Measurements from ENCODE around the gene KCNK16. TPM values are rescaled to one million over a fixed set of nuclear protein-coding genes. Genes with fewer than 3 reads are reported as not detected.

KCNK16 gene
- total RNA-seq, 1 donor = not detected

DNA sequence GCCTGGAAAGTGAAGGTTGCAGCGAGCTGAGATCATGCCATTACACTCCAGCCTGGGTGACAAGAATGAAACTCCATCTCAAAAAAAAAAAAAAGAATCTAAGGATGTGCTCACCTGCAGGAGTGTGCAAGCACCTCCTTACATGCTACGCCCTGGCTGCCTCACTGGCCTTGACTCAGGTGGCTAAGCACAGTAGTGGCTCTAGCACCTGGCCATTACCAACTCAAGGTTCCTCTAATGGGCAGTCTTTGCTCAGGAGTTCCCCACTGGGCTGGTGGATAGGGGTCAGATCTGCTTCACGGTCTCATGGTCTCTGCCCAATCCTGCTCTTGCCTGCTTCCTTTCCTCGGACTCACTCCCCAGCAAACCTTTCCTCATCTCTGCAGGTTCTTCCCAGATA is 48.0 kb downstream of the KCNK16 start:
- H3K4me3 ChIP-seq (ENCODE audit: low read depth, low read length) = no peak overlapping the region
- TF ChIP-seq, protein P1, sequence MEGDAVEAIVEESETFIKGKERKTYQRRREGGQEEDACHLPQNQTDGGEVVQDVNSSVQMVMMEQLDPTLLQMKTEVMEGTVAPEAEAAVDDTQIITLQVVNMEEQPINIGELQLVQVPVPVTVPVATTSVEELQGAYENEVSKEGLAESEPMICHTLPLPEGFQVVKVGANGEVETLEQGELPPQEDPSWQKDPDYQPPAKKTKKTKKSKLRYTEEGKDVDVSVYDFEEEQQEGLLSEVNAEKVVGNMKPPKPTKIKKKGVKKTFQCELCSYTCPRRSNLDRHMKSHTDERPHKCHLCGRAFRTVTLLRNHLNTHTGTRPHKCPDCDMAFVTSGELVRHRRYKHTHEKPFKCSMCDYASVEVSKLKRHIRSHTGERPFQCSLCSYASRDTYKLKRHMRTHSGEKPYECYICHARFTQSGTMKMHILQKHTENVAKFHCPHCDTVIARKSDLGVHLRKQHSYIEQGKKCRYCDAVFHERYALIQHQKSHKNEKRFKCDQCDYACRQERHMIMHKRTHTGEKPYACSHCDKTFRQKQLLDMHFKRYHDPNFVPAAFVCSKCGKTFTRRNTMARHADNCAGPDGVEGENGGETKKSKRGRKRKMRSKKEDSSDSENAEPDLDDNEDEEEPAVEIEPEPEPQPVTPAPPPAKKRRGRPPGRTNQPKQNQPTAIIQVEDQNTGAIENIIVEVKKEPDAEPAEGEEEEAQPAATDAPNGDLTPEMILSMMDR (IDR thresholded peaks at IDR 0.05; ENCODE audit: insufficient read depth, low read length) = no peak
- DNase-seq (ENCODE audit: low read depth) = no peak

GRCh38 chr6:39273406-39273821 is 49.1 kb downstream of the KCNK16 start:
- TF ChIP-seq, protein P1 (IDR thresholded peaks at IDR 0.05; ENCODE audit: insufficient read depth, low read length) = no peak
- no peak overlapping the region for H3K4me3 ChIP-seq (ENCODE audit: low read depth, low read length)
- no peak for DNase-seq (ENCODE audit: low read depth)

GRCh38 chr6:39269961-39270360 is 52.5 kb downstream of the KCNK16 start:
- TF ChIP-seq, protein P1 (IDR thresholded peaks at IDR 0.05; ENCODE audit: insufficient read depth, low read length) = no peak

DNA sequence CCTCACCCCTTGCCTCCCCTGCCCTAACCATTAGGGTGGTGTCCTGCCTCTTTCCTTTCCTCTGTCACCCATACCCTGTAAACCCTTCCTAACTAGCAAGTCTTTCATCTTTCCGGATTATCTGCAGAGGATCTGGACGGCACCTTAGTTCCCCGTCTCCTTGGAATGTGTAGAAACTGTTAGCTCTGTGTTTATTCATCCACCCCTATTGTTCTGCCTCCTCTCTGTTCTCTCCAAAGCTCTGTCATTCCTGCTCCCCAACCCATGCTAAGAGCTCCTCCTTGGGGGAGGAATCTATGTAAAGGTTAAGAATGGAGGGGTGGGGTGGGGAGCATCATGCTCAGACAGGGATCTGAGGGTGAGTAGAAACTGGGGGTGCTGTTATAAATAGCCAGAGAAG is 53.8 kb downstream of the KCNK16 start:
- TF ChIP-seq, protein P1 (IDR thresholded peaks at IDR 0.05; ENCODE audit: insufficient read depth, low read length) = no peak
- DNase-seq (ENCODE audit: low read depth) = no peak
- no peak overlapping the region for H3K4me3 ChIP-seq (ENCODE audit: low read depth, low read length)

More at GRCh38 chr6:39269961-39270360, 52.5 kb downstream of the KCNK16 start:
- DNase-seq (ENCODE audit: low read depth) = no peak
- H3K4me3 ChIP-seq (ENCODE audit: low read depth, low read length) = no peak overlapping the region

DNA sequence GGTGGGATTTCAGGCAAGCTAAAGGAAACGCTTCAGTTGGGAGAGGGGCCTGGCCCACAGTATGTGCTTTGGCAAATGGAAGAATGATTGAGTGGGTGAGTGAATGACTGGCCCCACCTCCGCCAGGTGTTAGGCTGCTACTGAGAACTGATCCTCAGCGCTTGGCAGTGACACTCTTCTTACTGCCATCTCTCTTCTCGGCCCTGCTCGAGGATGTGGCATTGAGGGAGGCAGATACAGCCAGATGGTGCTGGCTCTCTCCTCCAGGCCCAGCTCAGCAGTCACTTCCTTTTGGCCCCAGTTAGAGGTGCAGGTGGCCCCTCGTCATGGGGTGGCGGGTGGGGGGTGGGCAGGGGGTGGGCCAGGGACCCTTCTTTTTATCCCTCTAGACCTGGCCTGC is 54.3 kb downstream of the KCNK16 start:
- H3K4me3 ChIP-seq (ENCODE audit: low read depth, low read length) = no peak overlapping the region
- TF ChIP-seq, protein P1 (IDR thresholded peaks at IDR 0.05; ENCODE audit: insufficient read depth, low read length) = no peak
- no peak for DNase-seq (ENCODE audit: low read depth)

DNA sequence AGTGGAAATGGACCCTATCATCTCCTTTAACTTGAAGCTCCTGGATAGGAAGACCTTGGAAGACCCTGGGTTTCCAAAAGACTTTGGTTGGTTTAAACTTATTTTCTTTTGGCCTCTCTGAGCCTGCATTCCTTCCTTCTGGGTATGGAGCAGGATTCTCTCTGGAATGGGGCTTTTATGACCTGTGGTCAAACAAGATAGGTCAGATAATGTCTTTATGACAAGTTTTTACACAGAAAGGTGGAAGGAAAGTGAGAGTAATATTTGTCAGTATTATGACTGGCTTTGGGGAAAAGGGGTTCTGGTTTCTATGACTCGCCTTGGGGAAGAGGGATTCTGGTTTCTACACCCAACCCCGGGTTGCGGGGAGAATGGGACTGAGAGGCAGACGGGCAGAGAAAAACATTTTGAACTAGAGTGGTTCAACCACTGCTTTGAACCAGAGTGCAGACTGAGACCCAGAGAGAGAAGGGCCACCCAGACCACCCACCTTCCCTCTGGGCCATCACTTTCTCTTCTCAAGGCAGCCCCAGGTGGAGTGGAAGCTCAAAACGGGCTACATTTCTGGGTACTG is 55.6 kb downstream of the KCNK16 start:
- H3K4me3 ChIP-seq (ENCODE audit: low read depth, low read length) = no peak overlapping the region
- TF ChIP-seq, protein P1 (IDR thresholded peaks at IDR 0.05; ENCODE audit: insufficient read depth, low read length) = no peak
- DNase-seq (ENCODE audit: low read depth) = no peak

- no peak overlapping the region for H3K4me3 ChIP-seq (ENCODE audit: low read depth, low read length)
- TF ChIP-seq, protein P1 (IDR thresholded peaks at IDR 0.05; ENCODE audit: insufficient read depth, low read length) = no peak
- DNase-seq (ENCODE audit: low read depth) = no peak
Observed at GRCh38 chr6:39266375-39266774, 56.1 kb downstream of the KCNK16 start.

All from fibroblast of the aortic adventitia (primary cell).